ENCODE measurements around the gene PRKCZ. TPM values are rescaled to one million over a fixed set of nuclear protein-coding genes. Genes with fewer than 3 reads are reported as not detected.

The PRKCZ gene
- total and polyA plus RNA-seq, 9 of the 15 experiments (the other 6 are each of a cell fraction or from before 2014, with no cell fraction given): 0.07 to 3.1 (median 1.3) TPM

- TF ChIP-seq PTRF (tag; IDR thresholded peaks at IDR 0.05) (no peak), BRD9 (IDR thresholded peaks at IDR 0.05; ENCODE audit: low read depth, partially characterized antibody) (no peak), ZNF280B (CRISPR knock-in tag; IDR thresholded peaks at IDR 0.05) (no peak), ZNF431 (CRISPR knock-in tag; IDR thresholded peaks at IDR 0.05) (peak; percentile 80), ZNF551 (CRISPR knock-in tag; IDR thresholded peaks at IDR 0.05) (no peak), E2F8 (IDR thresholded peaks at IDR 0.05; ENCODE audit: low read depth, partially characterized antibody) (no peak), MAX (CRISPR knock-in tag; IDR thresholded peaks at IDR 0.05) (peak; percentile 97), CREB3L1 (IDR thresholded peaks at IDR 0.05; ENCODE audit: borderline replicate concordance, low read depth) (peak; percentile 76; the same call in 1 of the 2 replicates), HDAC2 (IDR thresholded peaks at IDR 0.05) (peak; percentile 67), ZEB2 (IDR thresholded peaks at IDR 0.05) (no peak), ZNF655 (CRISPR knock-in tag; IDR thresholded peaks at IDR 0.05) (no peak), CHCHD3 (CRISPR knock-in tag; IDR thresholded peaks at IDR 0.05) (no peak), BRCA1 (IDR thresholded peaks at IDR 0.05) (no peak), BRCA1 (CRISPR knock-in tag; IDR thresholded peaks at IDR 0.05) (no peak), SAP30 (IDR thresholded peaks at IDR 0.05; ENCODE audit: borderline replicate concordance, insufficient read depth, low read depth, low read length, poor library complexity, severe bottlenecking) (no peak), JUND (IDR thresholded peaks at IDR 0.05; ENCODE audit: borderline replicate concordance, low read depth, low read length) (peak; percentile 66; the same call in 1 of the 2 replicates), JUND (tag; IDR thresholded peaks at IDR 0.05; ENCODE audit: borderline replicate concordance, low read depth, low read length) (peak; percentile 62; the same call in 2 of the 3 replicates), RNF2 (IDR thresholded peaks at IDR 0.05) (peak; percentile 58), HMGN3 (IDR thresholded peaks at IDR 0.05; ENCODE audit: borderline replicate concordance, extremely low read depth, insufficient read length, low read depth, low read length) (no peak), POLR3A (IDR thresholded peaks at IDR 0.05; ENCODE audit: borderline replicate concordance, extremely low read depth, insufficient read depth, insufficient read length) (no peak), ZNF224 (CRISPR knock-in tag; IDR thresholded peaks at IDR 0.05) (peak; percentile 63)
These were observed 125.7 kb downstream of the PRKCZ start (continued) for GRCh38 chr1:2175681-2176454.
